ENCODE results near the gene MSH5. TPM values are rescaled to one million over a fixed set of nuclear protein-coding genes. Genes with fewer than 3 reads are reported as not detected.

MSH5 gene
- total RNA-seq: 18.4 and 20.9 TPM in 2 replicates
- long read RNA-seq, partial matches to known transcripts: 0 of 6 reads
- long read RNA-seq, other reads (novel, unspliced or antisense): 6 of 6 reads

DNA sequence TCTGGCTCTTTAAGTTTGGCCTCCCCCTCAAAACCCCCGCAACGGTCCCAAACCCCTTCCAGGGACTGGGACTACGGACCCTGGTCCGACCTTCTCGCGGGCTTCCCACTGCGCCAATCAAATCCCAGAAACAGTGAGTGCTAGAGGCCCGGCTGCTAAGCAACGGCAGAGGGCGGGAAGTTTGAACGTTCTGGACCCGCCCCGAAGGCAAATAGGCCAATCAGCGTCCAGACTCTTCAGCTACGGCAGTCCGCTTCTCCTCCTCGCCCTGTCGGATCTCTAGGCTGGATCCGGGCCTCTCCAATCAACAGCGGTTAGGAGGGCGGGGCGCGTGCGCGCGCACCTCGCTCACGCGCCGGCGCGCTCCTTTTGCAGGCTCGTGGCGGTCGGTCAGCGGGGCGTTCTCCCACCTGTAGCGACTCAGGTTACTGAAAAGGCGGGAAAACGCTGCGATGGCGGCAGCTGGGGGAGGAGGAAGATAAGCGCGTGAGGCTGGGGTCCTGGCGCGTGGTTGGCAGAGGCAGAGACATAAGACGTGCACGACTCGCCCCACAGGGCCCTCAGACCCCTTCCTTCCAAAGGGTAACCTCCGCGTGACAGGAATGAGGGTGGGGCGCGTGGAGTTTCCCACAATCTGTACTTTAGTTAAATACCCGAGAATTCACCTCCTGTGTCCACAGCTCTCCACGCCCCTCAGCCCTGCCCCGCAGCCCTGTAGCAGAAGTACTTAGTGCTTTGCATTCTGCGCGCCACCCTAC is at the start of gene MSH5:
Gene MSH5, plus strand, starts transcription at position 367 of the 758 bp plus-strand sequence. CDS start 462 bp downstream, outside the sequence.
- peak within 1 kb of the TSS; percentile 97 for H3K4me3 Mint-ChIP-seq (ENCODE audit: unreplicated experiment)
- TF ChIP-seq, protein P1, sequence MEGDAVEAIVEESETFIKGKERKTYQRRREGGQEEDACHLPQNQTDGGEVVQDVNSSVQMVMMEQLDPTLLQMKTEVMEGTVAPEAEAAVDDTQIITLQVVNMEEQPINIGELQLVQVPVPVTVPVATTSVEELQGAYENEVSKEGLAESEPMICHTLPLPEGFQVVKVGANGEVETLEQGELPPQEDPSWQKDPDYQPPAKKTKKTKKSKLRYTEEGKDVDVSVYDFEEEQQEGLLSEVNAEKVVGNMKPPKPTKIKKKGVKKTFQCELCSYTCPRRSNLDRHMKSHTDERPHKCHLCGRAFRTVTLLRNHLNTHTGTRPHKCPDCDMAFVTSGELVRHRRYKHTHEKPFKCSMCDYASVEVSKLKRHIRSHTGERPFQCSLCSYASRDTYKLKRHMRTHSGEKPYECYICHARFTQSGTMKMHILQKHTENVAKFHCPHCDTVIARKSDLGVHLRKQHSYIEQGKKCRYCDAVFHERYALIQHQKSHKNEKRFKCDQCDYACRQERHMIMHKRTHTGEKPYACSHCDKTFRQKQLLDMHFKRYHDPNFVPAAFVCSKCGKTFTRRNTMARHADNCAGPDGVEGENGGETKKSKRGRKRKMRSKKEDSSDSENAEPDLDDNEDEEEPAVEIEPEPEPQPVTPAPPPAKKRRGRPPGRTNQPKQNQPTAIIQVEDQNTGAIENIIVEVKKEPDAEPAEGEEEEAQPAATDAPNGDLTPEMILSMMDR (IDR thresholded peaks at IDR 0.05): no peak
- peaks cover 42% of the 10 kb centered on the region for H3K4me1 Mint-ChIP-seq (ENCODE audit: unreplicated experiment)
- peak; percentile 99 for DNase-seq (ENCODE audit: extremely low spot score, unreplicated experiment)
- H3K27ac Mint-ChIP-seq (ENCODE audit: unreplicated experiment): peak within 1 kb of the TSS; percentile 96
- no peaks in the 10 kb centered on the region for H3K36me3 Mint-ChIP-seq (ENCODE audit: unreplicated experiment)
- H3K27me3 Mint-ChIP-seq (ENCODE audit: unreplicated experiment): no peaks in the 10 kb centered on the region
- no peaks in the 10 kb centered on the region for H3K9me3 Mint-ChIP-seq (ENCODE audit: unreplicated experiment)

DNA sequence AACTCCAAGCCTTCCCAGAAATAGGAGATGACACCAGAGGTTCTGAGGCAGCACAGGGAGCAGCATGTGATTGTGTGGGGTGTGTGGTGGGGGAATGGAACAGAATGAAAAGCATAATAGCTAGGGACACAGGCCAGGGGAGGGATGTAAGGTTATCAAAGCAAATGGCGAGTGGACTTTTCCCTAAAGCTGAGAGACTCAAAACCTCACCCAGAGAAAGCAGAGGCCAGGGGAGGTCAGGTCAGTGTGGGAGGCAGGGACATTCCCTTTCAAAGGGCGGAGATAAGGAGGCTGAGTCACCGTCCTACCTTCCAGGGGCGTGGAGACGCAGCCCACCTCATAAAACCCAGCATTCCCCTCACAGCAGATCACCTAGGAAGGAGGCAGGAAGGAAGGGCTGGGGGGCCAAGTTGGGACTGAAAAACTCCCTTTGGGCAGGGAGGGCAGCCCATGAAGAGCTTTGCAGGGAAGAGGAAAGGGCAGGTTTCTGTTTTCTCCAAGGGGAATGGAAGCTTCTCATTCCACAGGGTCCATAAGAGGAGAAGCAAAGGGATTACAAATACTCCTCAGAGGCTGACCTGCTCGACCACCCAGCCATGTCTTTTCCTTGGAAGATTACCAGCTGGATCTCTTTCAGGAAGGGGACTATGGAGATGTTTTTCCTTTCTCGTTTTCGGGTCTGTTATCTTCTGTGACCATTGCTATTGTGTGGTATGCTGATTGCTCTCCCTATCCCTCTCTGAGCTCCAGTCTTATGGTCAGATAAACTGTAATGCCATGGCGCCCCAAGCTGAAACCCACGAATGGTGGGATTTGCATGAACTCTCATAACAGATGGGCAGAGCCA is 49.4 kb upstream of the MSH5 start:
- H3K9me3 Mint-ChIP-seq (ENCODE audit: unreplicated experiment): no peaks in the 10 kb centered on the region
- TF ChIP-seq, protein P1 (IDR thresholded peaks at IDR 0.05): no peak
- no peaks in the 10 kb centered on the region for H3K27me3 Mint-ChIP-seq (ENCODE audit: unreplicated experiment)
- no peak for DNase-seq (ENCODE audit: extremely low spot score, unreplicated experiment)
- peaks cover 34% of the 10 kb centered on the region for H3K36me3 Mint-ChIP-seq (ENCODE audit: unreplicated experiment)
- no peak overlapping the region for H3K4me3 Mint-ChIP-seq (ENCODE audit: unreplicated experiment)
- H3K4me1 Mint-ChIP-seq (ENCODE audit: unreplicated experiment): no peaks in the 10 kb centered on the region
- H3K27ac Mint-ChIP-seq (ENCODE audit: unreplicated experiment): no peak overlapping the region

DNA sequence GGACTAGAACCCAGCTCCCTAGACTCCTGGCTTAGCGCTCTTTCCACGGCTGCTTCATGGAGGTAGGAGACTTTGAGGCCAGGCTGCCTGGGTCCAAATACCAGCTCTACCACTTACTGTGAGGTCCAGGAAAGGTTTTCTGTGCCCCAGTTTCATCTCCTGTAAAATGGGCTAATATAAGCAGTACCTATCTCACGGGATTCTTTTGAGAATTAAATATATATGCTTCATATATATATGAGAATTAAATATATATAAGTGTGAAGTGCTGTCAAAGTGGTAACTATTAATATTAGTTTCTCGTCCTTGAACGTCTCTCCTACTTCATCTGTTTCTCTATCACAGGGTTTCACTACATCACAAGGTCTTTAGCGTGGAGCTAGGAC is 48.7 kb upstream of the MSH5 start:
- Mint-ChIP-seq H3K4me3 (ENCODE audit: unreplicated experiment) (no peak overlapping the region), H3K27ac (ENCODE audit: unreplicated experiment) (no peak overlapping the region), H3K27me3 (ENCODE audit: unreplicated experiment) (no peaks in the 10 kb centered on the region), H3K36me3 (ENCODE audit: unreplicated experiment) (peaks cover 30% of the 10 kb centered on the region), H3K4me1 (ENCODE audit: unreplicated experiment) (no peaks in the 10 kb centered on the region), H3K9me3 (ENCODE audit: unreplicated experiment) (no peaks in the 10 kb centered on the region)
- TF ChIP-seq, protein P1 (IDR thresholded peaks at IDR 0.05): no peak
- no peak for DNase-seq (ENCODE audit: extremely low spot score, unreplicated experiment)

DNA sequence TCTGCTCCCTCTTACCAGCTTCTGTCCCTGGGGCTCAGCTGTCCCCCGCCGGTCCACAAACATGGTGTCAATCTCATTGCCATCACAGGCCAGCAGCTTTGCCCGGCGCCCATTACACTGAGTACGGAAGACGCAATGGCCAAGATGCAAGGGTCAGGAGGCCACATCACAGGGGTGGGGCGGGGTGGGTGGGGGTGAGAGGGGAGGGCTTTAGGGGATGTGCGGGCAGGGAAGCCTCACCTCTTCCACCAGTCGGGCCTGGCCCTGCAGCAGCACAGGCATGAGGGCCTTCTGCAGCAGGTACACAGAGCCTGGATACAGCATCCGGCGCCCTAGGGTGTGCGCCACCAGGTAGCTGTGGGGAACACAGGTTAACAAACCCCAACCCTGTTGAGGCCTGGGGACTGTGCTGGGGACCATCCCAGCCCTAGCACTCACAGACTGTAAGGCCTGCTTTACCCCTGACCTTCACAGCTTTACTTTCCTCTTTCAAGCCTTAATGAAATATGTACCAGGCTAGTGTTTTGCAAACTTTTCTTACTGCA is 48.2 kb upstream of the MSH5 start:
- Mint-ChIP-seq H3K9me3 (ENCODE audit: unreplicated experiment) (no peaks in the 10 kb centered on the region), H3K27ac (ENCODE audit: unreplicated experiment) (no peak overlapping the region), H3K27me3 (ENCODE audit: unreplicated experiment) (no peaks in the 10 kb centered on the region), H3K36me3 (ENCODE audit: unreplicated experiment) (peaks cover 29% of the 10 kb centered on the region), H3K4me3 (ENCODE audit: unreplicated experiment) (no peak overlapping the region), H3K4me1 (ENCODE audit: unreplicated experiment) (no peaks in the 10 kb centered on the region)
- no peak for DNase-seq (ENCODE audit: extremely low spot score, unreplicated experiment)
- TF ChIP-seq, protein P1 (IDR thresholded peaks at IDR 0.05): no peak

Data from osteocyte (in vitro differentiated cells).